HG02763 (cell line): ENCODE data around the gene CCNQ.

Source experiments
- ATAC-seq: cut with Tn5 transposase; IDR thresholded peaks from one replicate; pipeline ENCODE4 v1.9.1; 2021; ENCODE audit warnings: mild to moderate bottlenecking, moderate library complexity; ENCODE audit not compliant: unreplicated experiment

CCNQ gene

GRCh38 chrX:153578200-153578835, 20.6 kb downstream of the CCNQ start:
- no peak for ATAC-seq

- no peak for ATAC-seq
Observed at GRCh38 chrX:153576961-153577360, 22.0 kb downstream of the CCNQ start.

- no peak for ATAC-seq
Observed at GRCh38 chrX:153576239-153576870, 22.6 kb downstream of the CCNQ start.

- no peak for ATAC-seq
Observed at GRCh38 chrX:153573984-153574383, 25.0 kb downstream of the CCNQ start.

GRCh38 chrX:153572601-153573000, 26.3 kb downstream of the CCNQ start:
- ATAC-seq = no peak

GRCh38 chrX:153571534-153571908, 27.4 kb downstream of the CCNQ start:
- ATAC-seq = no peak

GRCh38 chrX:153569475-153569874, 29.5 kb downstream of the CCNQ start:
- ATAC-seq = no peak

- no peak for ATAC-seq
Observed at GRCh38 chrX:153568451-153569011, 30.4 kb downstream of the CCNQ start.

GRCh38 chrX:153565996-153566580, 32.9 kb downstream of the CCNQ start:
- no peak for ATAC-seq

- ATAC-seq = no peak
Observed at GRCh38 chrX:153564047-153564606, 34.8 kb downstream of the CCNQ start.

GRCh38 chrX:153562546-153562945, 36.4 kb downstream of the CCNQ start:
- ATAC-seq = no peak

GRCh38 chrX:153561337-153561736, 37.6 kb downstream of the CCNQ start:
- ATAC-seq = no peak

- ATAC-seq = no peak
Observed at GRCh38 chrX:153560466-153560865, 38.5 kb downstream of the CCNQ start.

GRCh38 chrX:153560000-153560399, 38.9 kb downstream of the CCNQ start:
- ATAC-seq = no peak

- ATAC-seq = no peak
Observed at GRCh38 chrX:153557618-153558355, 41.2 kb downstream of the CCNQ start.

- no peak for ATAC-seq
Observed at GRCh38 chrX:153556767-153557166, 42.2 kb downstream of the CCNQ start.

- ATAC-seq = no peak
Observed at GRCh38 chrX:153554519-153555167, 44.3 kb downstream of the CCNQ start.

- ATAC-seq = no peak
Observed at GRCh38 chrX:153551135-153551534, 47.8 kb downstream of the CCNQ start.

- ATAC-seq = no peak
Observed at GRCh38 chrX:153549807-153550206, 49.1 kb downstream of the CCNQ start.

- no peak for ATAC-seq
Observed at GRCh38 chrX:153549231-153549630, 49.7 kb downstream of the CCNQ start.

GRCh38 chrX:153547195-153547594, 51.7 kb downstream of the CCNQ start:
- no peak for ATAC-seq
